Measurements from ENCODE around the gene WDR27.
"Not testable (repeated sequence)": the region's sequence is repeated elsewhere in the genome, so short reads cannot be mapped to it uniquely, and the experiment has no call there.

The WDR27 gene

GRCh38 chr6:169520104-169520503 is 181.7 kb downstream of the WDR27 start:
- Histone ChIP-seq H3K36me3 (replicated peaks in 1 of 2; ENCODE audit: control insufficient read depth in 2 of 2, insufficient read depth in 2 of 2, low read length in 2 of 2) (no peaks in the 10 kb centered on the region), H2BK120ac (ENCODE audit: low read depth, low read length) (no peak overlapping the region), H2BK5ac (ENCODE audit: low read length) (no peak overlapping the region), H3K18ac (ENCODE audit: low read length) (no peak overlapping the region), H3K4me1 (ENCODE audit: control insufficient read depth in 2 of 2, insufficient read depth in 1 of 2, low read depth in 1 of 2, low read length in 2 of 2) (peaks cover 0 to 20% of the 10 kb centered on the region in 2 donors), H3K9ac (ENCODE audit: low read depth, low read length, poor library complexity) (no peak overlapping the region), H2AFZ (ENCODE audit: low read length) (no peak overlapping the region), H3K27me3 (ENCODE audit: control insufficient read depth in 3 of 3, insufficient read depth in 3 of 3, low read depth in 1 of 3, low read length in 3 of 3) (no peaks in the 10 kb centered on the region), H2BK12ac (ENCODE audit: low read length) (no peak overlapping the region), H3K4ac (ENCODE audit: low read length) (no peak overlapping the region), H4K8ac (ENCODE audit: low read depth, low read length) (no peak overlapping the region), H4K91ac (ENCODE audit: low read depth, low read length, poor library complexity) (no peak overlapping the region), H3K9me3 (replicated peaks in 1 of 2; ENCODE audit: control insufficient read depth in 2 of 2, insufficient read depth in 1 of 2, low read depth in 1 of 2, low read length in 2 of 2) (peaks cover 5 to 18% of the 10 kb centered on the region in 2 donors), H2AK5ac (ENCODE audit: low read depth, low read length) (no peak overlapping the region), H3K23ac (ENCODE audit: low read depth, low read length, poor library complexity) (no peak overlapping the region), H3K4me3 (ENCODE audit: low read length in 2 of 2) (no peak overlapping the region), H2BK15ac (ENCODE audit: low read length) (no peak overlapping the region), H3K14ac (ENCODE audit: low read length) (no peak overlapping the region), H3K27ac (replicated peaks; ENCODE audit: low read length) (no peak overlapping the region), H3K4me2 (ENCODE audit: insufficient read depth, low read length, poor library complexity, severe bottlenecking) (no peak overlapping the region), H3K79me1 (ENCODE audit: low read depth, low read length) (no peaks in the 10 kb centered on the region)
- no CpG with 5 or more reads among the region's 2 CpGs for WGBS, 2 donors (ENCODE audit: extremely low coverage in 2 of 2, insufficient read length in 2 of 2, insufficient replicate concordance in 1 of 2)
- DNase-seq (ENCODE audit: low spot score) = no peak

GRCh38 chr6:169518451-169518850 is 183.4 kb downstream of the WDR27 start:
- Histone ChIP-seq H3K4me3 (ENCODE audit: low read length in 2 of 2) (no peak overlapping the region), H3K27me3 (ENCODE audit: control insufficient read depth in 3 of 3, insufficient read depth in 3 of 3, low read depth in 1 of 3, low read length in 3 of 3) (no peaks in the 10 kb centered on the region), H2BK15ac (ENCODE audit: low read length) (no peak overlapping the region), H3K4ac (ENCODE audit: low read length) (no peak overlapping the region), H3K4me1 (ENCODE audit: control insufficient read depth in 2 of 2, insufficient read depth in 1 of 2, low read depth in 1 of 2, low read length in 2 of 2) (peaks cover 0 to 20% of the 10 kb centered on the region in 2 donors), H3K4me2 (ENCODE audit: insufficient read depth, low read length, poor library complexity, severe bottlenecking) (no peak overlapping the region), H2BK5ac (ENCODE audit: low read length) (no peak overlapping the region), H2AFZ (ENCODE audit: low read length) (peak overlapping the region; percentile 70), H3K79me1 (ENCODE audit: low read depth, low read length) (no peaks in the 10 kb centered on the region), H3K23ac (ENCODE audit: low read depth, low read length, poor library complexity) (no peak overlapping the region), H4K8ac (ENCODE audit: low read depth, low read length) (no peak overlapping the region), H3K27ac (replicated peaks; ENCODE audit: low read length) (no peak overlapping the region), H3K18ac (ENCODE audit: low read length) (no peak overlapping the region), H3K14ac (ENCODE audit: low read length) (no peak overlapping the region), H2BK120ac (ENCODE audit: low read depth, low read length) (no peak overlapping the region), H3K9me3 (replicated peaks in 1 of 2; ENCODE audit: control insufficient read depth in 2 of 2, insufficient read depth in 1 of 2, low read depth in 1 of 2, low read length in 2 of 2) (peaks cover 5 to 24% of the 10 kb centered on the region in 2 donors), H3K9ac (ENCODE audit: low read depth, low read length, poor library complexity) (no peak overlapping the region), H2BK12ac (ENCODE audit: low read length) (no peak overlapping the region), H2AK5ac (ENCODE audit: low read depth, low read length) (no peak overlapping the region), H3K36me3 (replicated peaks in 1 of 2; ENCODE audit: control insufficient read depth in 2 of 2, insufficient read depth in 2 of 2, low read length in 2 of 2) (no peaks in the 10 kb centered on the region), H4K91ac (ENCODE audit: low read depth, low read length, poor library complexity) (no peak overlapping the region)
- DNase-seq (ENCODE audit: low spot score) = no peak

- Histone ChIP-seq H2BK12ac (ENCODE audit: low read length) (no peak overlapping the region), H2AK5ac (ENCODE audit: low read depth, low read length) (no peak overlapping the region), H3K27ac (replicated peaks; ENCODE audit: low read length) (no peak overlapping the region), H2BK120ac (ENCODE audit: low read depth, low read length) (no peak overlapping the region), H3K9me3 (replicated peaks in 1 of 2; ENCODE audit: control insufficient read depth in 2 of 2, insufficient read depth in 1 of 2, low read depth in 1 of 2, low read length in 2 of 2) (peaks cover under 1 to 22% of the 10 kb centered on the region in 2 donors), H2AFZ (ENCODE audit: low read length) (no peak overlapping the region), H3K4me3 (ENCODE audit: low read length in 2 of 2) (no peak overlapping the region), H3K14ac (ENCODE audit: low read length) (no peak overlapping the region), H3K27me3 (ENCODE audit: control insufficient read depth in 3 of 3, insufficient read depth in 3 of 3, low read depth in 1 of 3, low read length in 3 of 3) (no peaks in the 10 kb centered on the region), H2BK5ac (ENCODE audit: low read length) (no peak overlapping the region), H3K4ac (ENCODE audit: low read length) (no peak overlapping the region), H3K9ac (ENCODE audit: low read depth, low read length, poor library complexity) (no peak overlapping the region), H3K23ac (ENCODE audit: low read depth, low read length, poor library complexity) (no peak overlapping the region), H3K36me3 (replicated peaks in 1 of 2; ENCODE audit: control insufficient read depth in 2 of 2, insufficient read depth in 2 of 2, low read length in 2 of 2) (no peaks in the 10 kb centered on the region), H3K4me2 (ENCODE audit: insufficient read depth, low read length, poor library complexity, severe bottlenecking) (no peak overlapping the region), H2BK15ac (ENCODE audit: low read length) (no peak overlapping the region), H3K4me1 (ENCODE audit: control insufficient read depth in 2 of 2, insufficient read depth in 1 of 2, low read depth in 1 of 2, low read length in 2 of 2) (peaks cover 0 to 7% of the 10 kb centered on the region in 2 donors), H3K79me1 (ENCODE audit: low read depth, low read length) (no peaks in the 10 kb centered on the region), H4K91ac (ENCODE audit: low read depth, low read length, poor library complexity) (no peak overlapping the region), H3K18ac (ENCODE audit: low read length) (no peak overlapping the region), H4K8ac (ENCODE audit: low read depth, low read length) (no peak overlapping the region)
- WGBS, 2 donors (ENCODE audit: extremely low coverage in 2 of 2, insufficient read length in 2 of 2, insufficient replicate concordance in 1 of 2) = no CpG with 5 or more reads among the region's 3 CpGs
- no peak for DNase-seq (ENCODE audit: low spot score)
These were observed 188.2 kb downstream of the WDR27 start for GRCh38 chr6:169513478-169514193.

GRCh38 chr6:169511785-169512184 is 190.0 kb downstream of the WDR27 start:
- DNase-seq (ENCODE audit: low spot score); H3K4me1 ChIP-seq (ENCODE audit: control insufficient read depth in 2 of 2, insufficient read depth in 1 of 2, low read depth in 1 of 2, low read length in 2 of 2); H3K36me3 ChIP-seq (replicated peaks in 1 of 2; ENCODE audit: control insufficient read depth in 2 of 2, insufficient read depth in 2 of 2, low read length in 2 of 2); H2BK120ac ChIP-seq (ENCODE audit: low read depth, low read length); H3K9ac ChIP-seq (ENCODE audit: low read depth, low read length, poor library complexity); H2BK15ac ChIP-seq (ENCODE audit: low read length); H2AK5ac ChIP-seq (ENCODE audit: low read depth, low read length); H3K14ac ChIP-seq (ENCODE audit: low read length); H3K4me2 ChIP-seq (ENCODE audit: insufficient read depth, low read length, poor library complexity, severe bottlenecking); H4K8ac ChIP-seq (ENCODE audit: low read depth, low read length); H3K23ac ChIP-seq (ENCODE audit: low read depth, low read length, poor library complexity); H4K91ac ChIP-seq (ENCODE audit: low read depth, low read length, poor library complexity); H3K18ac ChIP-seq (ENCODE audit: low read length); H3K27ac ChIP-seq (replicated peaks; ENCODE audit: low read length); H3K79me1 ChIP-seq (ENCODE audit: low read depth, low read length); H3K4me3 ChIP-seq (ENCODE audit: low read length in 2 of 2); H2BK12ac ChIP-seq (ENCODE audit: low read length); H3K4ac ChIP-seq (ENCODE audit: low read length); H2AFZ ChIP-seq (ENCODE audit: low read length); H2BK5ac ChIP-seq (ENCODE audit: low read length); H3K27me3 ChIP-seq (ENCODE audit: control insufficient read depth in 3 of 3, insufficient read depth in 3 of 3, low read depth in 1 of 3, low read length in 3 of 3): not testable (repeated sequence)
- peaks cover 0 to 15% of the 10 kb centered on the region in 2 donors for H3K9me3 ChIP-seq (replicated peaks in 1 of 2; ENCODE audit: control insufficient read depth in 2 of 2, insufficient read depth in 1 of 2, low read depth in 1 of 2, low read length in 2 of 2)
